Measurements from ENCODE around the gene E2F1. TPM values are rescaled to one million over a fixed set of nuclear protein-coding genes. Genes with fewer than 3 reads are reported as not detected.
A peak's percentile ranks its signal among the peaks of the same experiment; 100 is the strongest.

Gene E2F1
- total and polyA plus RNA-seq, 2 donors (not counting 1 experiment from before 2014, with no cell fraction given), result 2.4 to 2.7 TPM

DNA sequence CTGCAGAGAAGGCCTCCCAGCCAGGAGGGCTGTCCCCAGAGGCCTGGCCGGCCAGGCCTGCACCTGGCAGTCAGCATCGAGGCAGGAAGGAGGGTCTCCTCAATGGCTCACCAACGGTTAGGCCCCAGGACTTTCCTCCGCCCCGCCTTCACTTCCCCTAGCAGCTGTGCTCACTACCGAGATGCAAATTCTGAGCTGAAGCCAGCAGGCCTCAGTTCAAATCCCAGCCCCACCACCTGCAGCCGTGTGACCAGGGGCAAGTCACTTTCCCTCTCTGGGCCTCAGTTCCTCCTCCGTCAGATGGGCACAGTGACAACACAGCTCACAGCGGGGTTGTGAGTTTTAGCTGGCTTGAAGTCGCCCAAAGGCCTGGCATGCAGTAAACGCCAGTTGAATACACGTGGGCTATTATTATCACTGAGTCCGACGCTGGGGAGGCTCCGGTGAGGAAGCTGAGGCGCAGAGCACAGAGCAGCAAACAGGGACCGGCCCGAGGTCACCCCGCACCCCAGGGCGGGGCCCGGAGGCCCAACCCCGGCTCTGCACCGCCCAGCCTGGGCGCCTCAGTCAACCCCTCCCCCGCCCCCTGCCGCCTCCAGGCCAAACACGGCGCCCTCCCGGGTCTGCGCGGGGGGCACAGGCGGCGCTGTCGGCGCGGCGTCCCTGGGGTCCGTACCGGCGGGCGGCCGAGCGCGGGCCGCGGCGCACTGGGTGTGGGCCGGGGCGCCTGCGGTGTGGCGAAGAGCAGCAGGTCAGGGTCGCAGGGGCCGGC, 671 bp downstream of the E2F1 start:
- TF ChIP-seq, protein P1, sequence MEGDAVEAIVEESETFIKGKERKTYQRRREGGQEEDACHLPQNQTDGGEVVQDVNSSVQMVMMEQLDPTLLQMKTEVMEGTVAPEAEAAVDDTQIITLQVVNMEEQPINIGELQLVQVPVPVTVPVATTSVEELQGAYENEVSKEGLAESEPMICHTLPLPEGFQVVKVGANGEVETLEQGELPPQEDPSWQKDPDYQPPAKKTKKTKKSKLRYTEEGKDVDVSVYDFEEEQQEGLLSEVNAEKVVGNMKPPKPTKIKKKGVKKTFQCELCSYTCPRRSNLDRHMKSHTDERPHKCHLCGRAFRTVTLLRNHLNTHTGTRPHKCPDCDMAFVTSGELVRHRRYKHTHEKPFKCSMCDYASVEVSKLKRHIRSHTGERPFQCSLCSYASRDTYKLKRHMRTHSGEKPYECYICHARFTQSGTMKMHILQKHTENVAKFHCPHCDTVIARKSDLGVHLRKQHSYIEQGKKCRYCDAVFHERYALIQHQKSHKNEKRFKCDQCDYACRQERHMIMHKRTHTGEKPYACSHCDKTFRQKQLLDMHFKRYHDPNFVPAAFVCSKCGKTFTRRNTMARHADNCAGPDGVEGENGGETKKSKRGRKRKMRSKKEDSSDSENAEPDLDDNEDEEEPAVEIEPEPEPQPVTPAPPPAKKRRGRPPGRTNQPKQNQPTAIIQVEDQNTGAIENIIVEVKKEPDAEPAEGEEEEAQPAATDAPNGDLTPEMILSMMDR (IDR thresholded peaks at IDR 0.05), result no peak
- TF ChIP-seq EZH2 (IDR thresholded peaks at IDR 0.05; ENCODE audit: borderline replicate concordance, insufficient read depth, low read depth, low read length, poor library complexity, severe bottlenecking), result no peak
- no peaks in the 10 kb centered on the region for H3K36me3 ChIP-seq (replicated peaks in 1 of 2; ENCODE audit: control extremely low read depth in 1 of 2, control insufficient read depth in 1 of 2, extremely low read depth in 1 of 2, insufficient read depth in 2 of 2, low read length in 1 of 2)
- Mint-ChIP-seq H3K4me3 (peak overlapping the region; percentile 81), H3K9me3 (ENCODE audit: insufficient read depth) (no peaks in the 10 kb centered on the region), H3K27me3 (no peaks in the 10 kb centered on the region), H3K27ac (peak overlapping the region; percentile 84), H3K4me1 (peaks cover 30% of the 10 kb centered on the region)
- peaks cover 17 to 23% of the 10 kb centered on the region in 2 donors for H3K4me1 ChIP-seq (ENCODE audit: control insufficient read depth in 2 of 2, insufficient read depth in 2 of 2, low read length in 2 of 2)
- H3K79me2 ChIP-seq (ENCODE audit: control insufficient read depth, insufficient read depth, low read length), result no peaks in the 10 kb centered on the region
- H3K4me3 ChIP-seq (ENCODE audit: control extremely low read depth in 1 of 5, extremely low read depth in 1 of 5, insufficient read depth in 1 of 5, low read depth in 2 of 5, low read length in 4 of 5), result peak overlapping the region in 4 of 5 experiments; percentile 28 to 56 (median 40)
- H3K27me3 ChIP-seq (replicated peaks in 1 of 4; ENCODE audit: control extremely low read depth in 1 of 4, control insufficient read depth in 3 of 4, insufficient read depth in 4 of 4, low read length in 3 of 4), result no peaks in the 10 kb centered on the region
- no peaks in the 10 kb centered on the region for H4K20me1 ChIP-seq (ENCODE audit: control insufficient read depth, insufficient read depth, low read length, poor library complexity, severe bottlenecking)
- DNase-seq (peak; percentile 77), ATAC-seq (ENCODE audit: low read depth) (peak; percentile 19)
- peak overlapping the region; percentile 76 for H2AFZ ChIP-seq (ENCODE audit: insufficient read depth, low read depth, low read length, poor library complexity, severe bottlenecking)
- peak overlapping the region; percentile 42 for H3K9ac ChIP-seq (ENCODE audit: low read length)
- no peaks in the 10 kb centered on the region for H3K9me3 ChIP-seq (ENCODE audit: control extremely low read depth in 1 of 3, control insufficient read depth in 2 of 3, insufficient read depth in 1 of 3, low read length in 2 of 3)
- CTCF ChIA-PET, result interaction anchor here (0.6 to 1.8 kb wide), 8 partner anchors 13 to 903 kb away, joined by 3 to 7 read pairs (median 4); partner anchors contain the start of gene ACTL10
- H3K27ac ChIP-seq (ENCODE audit: low read length in 2 of 2), result peak overlapping the region; percentile 50 to 65
- peak overlapping the region; percentile 96 for H3K4me2 ChIP-seq (replicated peaks; ENCODE audit: low read depth, low read length, poor library complexity, severe bottlenecking)
- intact Hi-C loops (cut with micrococcal nuclease), result loop anchor here (1.0 kb wide), 6 partner anchors 11 to 276 kb away; partner anchors contain the start of genes ACTL10, CHMP4B, NECAB3 and PXMP4
- POLR2A ChIA-PET, result interaction anchor here (0.6 to 1.3 kb wide), 4 partner anchors 10 to 98 kb away, joined by 4 to 6 read pairs (median 4); partner anchors contain the start of gene ACTL10
- WGBS (ENCODE audit: insufficient coverage), result under 1% methylated on average over 53 of the region's 53 CpGs

Measured in B cell (primary cell).